Tibial nerve (tissue), 4 donors: ENCODE results near the gene GRHPR. TPM values are rescaled to one million over a fixed set of nuclear protein-coding genes. Genes with fewer than 3 reads are reported as not detected.

Experiments
- DNase-seq, 2 donors: peaks; one replicate each; pipeline ENCODE4 v3.0.0-alpha.2; 2019; ENCODE audit warnings: low spot score in 2 of 2
- H3K27ac ChIP-seq, 4 donors: fragments of 200-600 bp; sonication (generic) in 3 of 4; one replicate each; pipeline ENCODE4 v1.5.1; 2017 to 2019; ENCODE audit warnings: mild to moderate bottlenecking in 1 of 4
- H3K27me3 ChIP-seq, 2 donors: fragments of 200-600 bp; sonication (generic) in 1 of 2; one replicate each; pipeline versions ENCODE4 v1.5.1 to v1.6.0; 2017 to 2019
- H3K36me3 ChIP-seq, 3 donors: fragments of 200-600 bp; sonication (generic); one replicate each; pipeline ENCODE4 v1.5.1; 2018 to 2019
- H3K4me1 ChIP-seq, 4 donors: fragments of 200-600 bp; sonication (generic) in 3 of 4; one replicate each; pipeline ENCODE4 v1.5.1; 2017 to 2019
- H3K4me3 ChIP-seq, 4 donors: fragments of 200-600 bp; sonication (generic) in 3 of 4; one replicate each; pipeline ENCODE4 v1.5.1; 2017 to 2019; ENCODE audit warnings: mild to moderate bottlenecking in 1 of 4, moderate library complexity in 1 of 4
- H3K9me3 ChIP-seq, 4 donors: fragments of 200-600 bp; sonication (generic) in 3 of 4; one replicate each; pipeline ENCODE4 v1.5.1; 2017 to 2019
- EP300 ChIP-seq, 2 donors: sonication (generic); formaldehyde crosslinking; IDR thresholded peaks; one replicate each; pipeline ENCODE4 v1.6.1; 2017; ENCODE audit warnings: antibody characterized with exemption in 2 of 2, mild to moderate bottlenecking in 1 of 2
- POLR2A ChIP-seq, 2 donors: fragments of 450-650 bp; IDR thresholded peaks; one replicate each; pipeline ENCODE4 v1.6.1; 2017; ENCODE audit warnings: antibody characterized with exemption in 2 of 2, mild to moderate bottlenecking in 2 of 2, moderate library complexity in 2 of 2
- WGBS, 2 donors: methylation state at CpG; one replicate each; pipeline ENCODE4 v1.1.5; 2018; 5-methylcytosine and 5-hydroxymethylcytosine counted together
- total RNA-seq, 4 donors: library from RNA; depleted of rRNA; stranded (reverse); fragments of >200 nt; gene quantifications; one replicate each; pipeline ENCODE4 v1.1.0, GENCODE V29; 2016
- TF ChIP-seq, protein P1 (sequence below), 5 experiments: fragments of 200-600 bp in 3 of 5; fragments of 450-650 bp in 2 of 5; sonication (generic) in 3 of 5; IDR thresholded peaks; one replicate each; pipeline ENCODE4 v1.5.1; 2016 to 2019; ENCODE audit warnings: antibody characterized with exemption in 5 of 5, mild to moderate bottlenecking in 3 of 5, moderate library complexity in 2 of 5

GRHPR gene
- total RNA-seq, 4 donors from 2014 or later = 175 to 250 (median 200) TPM

DNA sequence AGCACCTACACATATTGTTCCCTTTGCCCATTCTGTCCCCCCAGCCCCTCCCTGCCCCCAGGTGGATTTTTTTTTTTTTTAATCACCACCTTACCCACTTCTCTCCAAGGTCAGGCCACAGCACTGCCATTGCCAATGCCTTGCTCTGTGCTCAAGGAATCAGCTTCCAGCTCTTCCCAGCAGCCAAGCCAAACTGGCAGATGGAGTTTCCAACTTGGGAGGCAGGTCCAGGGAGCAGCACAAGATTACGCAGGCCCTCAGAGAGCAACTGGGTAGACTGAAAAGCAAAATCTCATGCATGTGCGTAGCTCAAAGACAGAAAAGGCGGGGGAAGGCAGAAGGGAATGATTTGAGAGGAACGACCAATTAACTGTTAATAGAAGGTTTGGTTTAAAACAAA is 15.1 kb downstream of the GRHPR start:
- no peaks in the 10 kb centered on the region for H3K27me3 ChIP-seq
- H3K27ac ChIP-seq = peak overlapping the region in 2 of 4 donors; percentile 28 to 36
- DNase-seq = no peak
- H3K36me3 ChIP-seq = peaks cover 0 to 79% (median 13%) of the 10 kb centered on the region in 3 donors
- H3K9me3 ChIP-seq = no peaks in the 10 kb centered on the region
- no peak overlapping the region for H3K4me3 ChIP-seq
- 84 to 86% methylated on average over 4 of the region's 4 CpGs for WGBS, 2 donors
- H3K4me1 ChIP-seq = peaks cover 0 to 45% (median 20%) of the 10 kb centered on the region in 4 donors
- TF ChIP-seq POLR2A (IDR thresholded peaks at IDR 0.05) (no peak), EP300 (IDR thresholded peaks at IDR 0.05) (no peak)
- TF ChIP-seq, protein P1, sequence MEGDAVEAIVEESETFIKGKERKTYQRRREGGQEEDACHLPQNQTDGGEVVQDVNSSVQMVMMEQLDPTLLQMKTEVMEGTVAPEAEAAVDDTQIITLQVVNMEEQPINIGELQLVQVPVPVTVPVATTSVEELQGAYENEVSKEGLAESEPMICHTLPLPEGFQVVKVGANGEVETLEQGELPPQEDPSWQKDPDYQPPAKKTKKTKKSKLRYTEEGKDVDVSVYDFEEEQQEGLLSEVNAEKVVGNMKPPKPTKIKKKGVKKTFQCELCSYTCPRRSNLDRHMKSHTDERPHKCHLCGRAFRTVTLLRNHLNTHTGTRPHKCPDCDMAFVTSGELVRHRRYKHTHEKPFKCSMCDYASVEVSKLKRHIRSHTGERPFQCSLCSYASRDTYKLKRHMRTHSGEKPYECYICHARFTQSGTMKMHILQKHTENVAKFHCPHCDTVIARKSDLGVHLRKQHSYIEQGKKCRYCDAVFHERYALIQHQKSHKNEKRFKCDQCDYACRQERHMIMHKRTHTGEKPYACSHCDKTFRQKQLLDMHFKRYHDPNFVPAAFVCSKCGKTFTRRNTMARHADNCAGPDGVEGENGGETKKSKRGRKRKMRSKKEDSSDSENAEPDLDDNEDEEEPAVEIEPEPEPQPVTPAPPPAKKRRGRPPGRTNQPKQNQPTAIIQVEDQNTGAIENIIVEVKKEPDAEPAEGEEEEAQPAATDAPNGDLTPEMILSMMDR (IDR thresholded peaks at IDR 0.05) = no peak

DNA sequence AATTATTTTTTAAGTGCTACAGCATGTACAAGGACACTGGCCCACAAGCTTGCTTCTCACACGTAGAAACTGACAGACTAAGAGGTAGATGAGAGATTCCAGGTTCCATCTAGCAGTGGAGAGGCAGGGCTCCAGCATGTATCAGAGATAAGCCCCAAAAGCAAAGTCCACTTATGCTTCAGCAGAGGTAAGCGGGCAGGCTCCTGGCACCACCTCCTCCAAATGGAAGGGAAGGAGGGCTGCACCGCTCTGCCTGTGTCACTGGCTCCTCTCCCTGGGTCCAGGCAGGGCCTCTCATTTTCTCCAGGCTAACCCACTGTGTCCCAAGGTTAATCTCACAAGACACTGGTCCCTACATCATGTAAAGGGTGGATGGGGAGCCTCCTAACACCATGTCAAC is 15.9 kb downstream of the GRHPR start:
- H3K27ac ChIP-seq = no peak overlapping the region
- peaks cover 0 to 39% (median 13%) of the 10 kb centered on the region in 4 donors for H3K4me1 ChIP-seq
- no peaks in the 10 kb centered on the region for H3K9me3 ChIP-seq
- H3K4me3 ChIP-seq = no peak overlapping the region
- DNase-seq = no peak
- H3K36me3 ChIP-seq = peaks cover 0 to 81% (median 13%) of the 10 kb centered on the region in 3 donors
- H3K27me3 ChIP-seq = no peaks in the 10 kb centered on the region
- 92 to 94% methylated on average over 3 of the region's 3 CpGs for WGBS, 2 donors
- TF ChIP-seq EP300 (IDR thresholded peaks at IDR 0.05) (no peak), POLR2A (IDR thresholded peaks at IDR 0.05) (no peak)

DNA sequence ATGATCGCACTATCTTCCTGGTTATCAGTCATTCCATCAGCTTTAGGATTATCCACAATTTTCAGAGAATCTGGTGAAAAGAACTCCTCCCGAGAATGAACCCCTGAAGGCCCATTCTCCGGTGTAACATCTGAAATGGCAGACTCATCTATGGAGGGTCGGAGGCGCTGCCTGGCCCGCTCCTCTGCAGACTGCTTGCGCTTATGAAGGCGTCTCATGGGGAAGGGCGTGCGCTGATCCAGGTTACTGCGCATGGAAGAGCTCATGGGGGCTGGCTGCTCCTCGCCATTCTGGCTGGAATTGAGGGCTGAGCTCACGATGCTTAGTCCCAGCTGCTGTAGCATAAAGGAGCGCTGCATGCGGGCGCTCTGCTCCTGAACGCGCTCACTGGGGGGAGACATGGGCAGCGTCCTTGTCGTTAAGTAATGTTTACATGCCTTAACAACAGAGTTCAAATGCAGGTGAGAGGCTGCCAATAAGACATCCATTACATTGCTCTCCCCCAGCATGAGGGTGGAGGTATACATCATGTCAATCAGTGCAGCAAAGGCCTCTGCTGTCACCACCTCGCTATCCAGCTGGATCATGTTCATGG is 19.4 kb downstream of the GRHPR start:
- H3K36me3 ChIP-seq = peaks cover 0 to 68% (median 13%) of the 10 kb centered on the region in 3 donors
- TF ChIP-seq, protein P1 (IDR thresholded peaks at IDR 0.05) = no peak
- TF ChIP-seq POLR2A (IDR thresholded peaks at IDR 0.05) (no peak), EP300 (IDR thresholded peaks at IDR 0.05) (no peak)

DNA sequence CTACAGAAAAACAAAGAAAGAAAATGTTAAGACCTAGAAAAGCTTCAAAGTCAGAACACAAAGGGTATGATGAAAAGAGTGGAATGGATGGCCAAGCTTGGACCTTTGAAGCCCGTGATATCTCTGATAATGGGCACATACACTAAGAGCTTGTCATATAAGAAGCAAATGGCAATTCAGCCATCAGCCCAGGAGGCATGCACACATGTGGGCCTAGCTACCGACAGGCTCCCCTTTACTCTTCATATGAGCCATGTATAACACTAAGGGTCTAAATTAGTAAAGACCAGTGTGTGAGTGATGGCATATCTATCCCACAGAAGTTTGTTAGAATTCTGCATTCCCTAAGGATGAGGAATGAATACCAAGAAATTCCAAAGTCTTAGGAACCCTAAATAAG is 20.1 kb downstream of the GRHPR start:
- no peak for DNase-seq
- TF ChIP-seq POLR2A (IDR thresholded peaks at IDR 0.05) (no peak), EP300 (IDR thresholded peaks at IDR 0.05) (no peak)
- TF ChIP-seq, protein P1 (IDR thresholded peaks at IDR 0.05) = no peak
- Histone ChIP-seq H3K36me3 (peaks cover 0 to 61% (median 13%) of the 10 kb centered on the region in 3 donors), H3K27ac (no peak overlapping the region), H3K27me3 (no peaks in the 10 kb centered on the region), H3K9me3 (no peaks in the 10 kb centered on the region), H3K4me1 (peaks cover 0 to 24% (median 0%) of the 10 kb centered on the region in 4 donors), H3K4me3 (no peak overlapping the region)
- WGBS, 2 donors = 74 to 92% methylated on average over 2 of the region's 2 CpGs

More for the DNA sequence above, 19.4 kb downstream of the GRHPR start:
- H3K4me3 ChIP-seq = no peak overlapping the region
- DNase-seq = no peak
- no peaks in the 10 kb centered on the region for H3K9me3 ChIP-seq
- WGBS, 2 donors = 95% methylated on average over 21 of the region's 21 CpGs
- no peak overlapping the region for H3K27ac ChIP-seq
- H3K27me3 ChIP-seq = no peaks in the 10 kb centered on the region
- peaks cover 0 to 23% (median 0%) of the 10 kb centered on the region in 4 donors for H3K4me1 ChIP-seq

DNA sequence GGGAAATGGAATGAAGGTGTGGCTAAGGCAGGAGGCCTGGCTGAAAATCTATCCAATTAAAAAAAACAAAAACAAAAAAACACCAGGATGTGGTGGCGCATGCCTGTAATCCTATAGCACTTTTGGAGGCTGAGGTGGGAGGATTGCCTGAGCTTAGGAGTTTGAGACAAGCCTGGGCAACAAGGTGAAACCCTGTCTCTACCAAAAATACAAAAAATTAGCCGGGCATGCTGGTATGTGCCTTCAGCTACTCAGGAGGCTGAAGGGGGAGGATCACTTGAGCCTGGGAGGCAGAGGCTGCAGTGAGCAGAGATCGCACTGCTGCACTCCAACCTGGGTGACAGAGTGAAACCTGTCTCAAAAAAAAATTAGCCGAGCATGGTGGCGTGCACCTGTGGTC is 21.1 kb downstream of the GRHPR start:
- WGBS, 2 donors = 94 to 95% methylated on average over 5 of the region's 5 CpGs
- no peak overlapping the region for H3K27ac ChIP-seq
- no peaks in the 10 kb centered on the region for H3K27me3 ChIP-seq
- peaks cover 0 to 51% (median 13%) of the 10 kb centered on the region in 3 donors for H3K36me3 ChIP-seq
- H3K4me1 ChIP-seq = peaks cover 0 to 24% (median 0%) of the 10 kb centered on the region in 4 donors
- no peak for TF ChIP-seq EP300 (IDR thresholded peaks at IDR 0.05)
- TF ChIP-seq, protein P1 (IDR thresholded peaks at IDR 0.05) = no peak
- no peak for TF ChIP-seq POLR2A (IDR thresholded peaks at IDR 0.05)
- H3K4me3 ChIP-seq = no peak overlapping the region
- no peaks in the 10 kb centered on the region for H3K9me3 ChIP-seq
- no peak for DNase-seq
